ENCODE results near the gene ZDHHC18. TPM values are rescaled to one million over a fixed set of nuclear protein-coding genes. Genes with fewer than 3 reads are reported as not detected.
"Not testable (repeated sequence)": the region's sequence is repeated elsewhere in the genome, so short reads cannot be mapped to it uniquely, and the experiment has no call there.

Gene ZDHHC18
- total RNA-seq, 4 donors from 2014 or later, result 9.6 to 31.7 (median 20.8) TPM

- TF ChIP-seq POLR2A (IDR thresholded peaks at IDR 0.05; ENCODE audit: low read depth) (no peak), EP300 (IDR thresholded peaks at IDR 0.05) (no peak), POLR2AphosphoS5 (IDR thresholded peaks at IDR 0.05) (no peak)
- TF ChIP-seq, protein P1, sequence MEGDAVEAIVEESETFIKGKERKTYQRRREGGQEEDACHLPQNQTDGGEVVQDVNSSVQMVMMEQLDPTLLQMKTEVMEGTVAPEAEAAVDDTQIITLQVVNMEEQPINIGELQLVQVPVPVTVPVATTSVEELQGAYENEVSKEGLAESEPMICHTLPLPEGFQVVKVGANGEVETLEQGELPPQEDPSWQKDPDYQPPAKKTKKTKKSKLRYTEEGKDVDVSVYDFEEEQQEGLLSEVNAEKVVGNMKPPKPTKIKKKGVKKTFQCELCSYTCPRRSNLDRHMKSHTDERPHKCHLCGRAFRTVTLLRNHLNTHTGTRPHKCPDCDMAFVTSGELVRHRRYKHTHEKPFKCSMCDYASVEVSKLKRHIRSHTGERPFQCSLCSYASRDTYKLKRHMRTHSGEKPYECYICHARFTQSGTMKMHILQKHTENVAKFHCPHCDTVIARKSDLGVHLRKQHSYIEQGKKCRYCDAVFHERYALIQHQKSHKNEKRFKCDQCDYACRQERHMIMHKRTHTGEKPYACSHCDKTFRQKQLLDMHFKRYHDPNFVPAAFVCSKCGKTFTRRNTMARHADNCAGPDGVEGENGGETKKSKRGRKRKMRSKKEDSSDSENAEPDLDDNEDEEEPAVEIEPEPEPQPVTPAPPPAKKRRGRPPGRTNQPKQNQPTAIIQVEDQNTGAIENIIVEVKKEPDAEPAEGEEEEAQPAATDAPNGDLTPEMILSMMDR (IDR thresholded peaks at IDR 0.05), result no peak
- peaks cover 3 to 8% (median 6%) of the 10 kb centered on the region in 4 donors for H3K4me1 ChIP-seq
- no peak overlapping the region for H3K27ac ChIP-seq (replicated peaks in 1 of 4)
- intact Hi-C loops (cut with DNase I), result loop anchor here (5.0 kb wide), 1 partner anchor 63 kb away; no protein-coding TSS in a partner anchor
- H3K36me3 ChIP-seq, result peaks cover 6 to 37% (median 25%) of the 10 kb centered on the region in 4 donors
- H3K4me3 ChIP-seq, result no peak overlapping the region
- WGBS, result 75% methylated on average over 4 of the region's 4 CpGs
- H3K27me3 ChIP-seq, result no peaks in the 10 kb centered on the region
- no peak for DNase-seq (ENCODE audit: extremely low spot score)
- no peaks in the 10 kb centered on the region for H3K9me3 ChIP-seq
Measured at GRCh38 chr1:26874896-26875295, 48.4 kb downstream of the ZDHHC18 start.

- no peaks in the 10 kb centered on the region for H3K9me3 ChIP-seq
- no peak for TF ChIP-seq POLR2A (IDR thresholded peaks at IDR 0.05; ENCODE audit: low read depth)
- TF ChIP-seq, protein P1 (IDR thresholded peaks at IDR 0.05), result no peak
- no peak for TF ChIP-seq POLR2AphosphoS5 (IDR thresholded peaks at IDR 0.05)
- TF ChIP-seq EP300 (IDR thresholded peaks at IDR 0.05), result no peak
- H3K36me3 ChIP-seq, result peaks cover 28 to 61% (median 50%) of the 10 kb centered on the region in 4 donors
- intact Hi-C loops (cut with DNase I), result loop anchor here (5.0 kb wide), 1 partner anchor 65 kb away; no protein-coding TSS in a partner anchor
- H3K4me1 ChIP-seq, result peaks cover 3 to 8% (median 6%) of the 10 kb centered on the region in 4 donors
- DNase-seq (ENCODE audit: extremely low spot score), result no peak
- H3K27ac ChIP-seq (replicated peaks in 1 of 4), result no peak overlapping the region
- WGBS, result 83% methylated on average over 2 of the region's 2 CpGs
- H3K27me3 ChIP-seq, result no peaks in the 10 kb centered on the region
- H3K4me3 ChIP-seq, result no peak overlapping the region
Measured at GRCh38 chr1:26877326-26877725, 50.8 kb downstream of the ZDHHC18 start.

DNA sequence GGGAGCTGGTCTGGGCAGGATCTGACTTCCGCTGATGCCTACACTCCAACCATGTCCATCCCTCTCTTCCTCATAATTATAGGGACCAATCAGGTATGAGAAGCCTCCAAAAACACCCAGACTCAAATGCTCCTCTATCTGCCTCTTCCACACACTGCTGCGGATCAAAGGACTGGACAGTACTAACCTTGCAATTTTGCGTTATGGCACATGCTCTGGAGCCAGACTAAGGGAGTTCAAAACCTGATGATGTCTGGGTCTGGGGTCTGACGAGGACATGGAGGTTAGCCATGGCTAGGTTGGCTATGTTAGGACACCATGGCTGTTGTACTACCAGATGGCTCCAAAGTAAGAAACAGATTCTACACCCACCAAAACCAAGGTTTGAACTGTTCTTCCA, 53.3 kb downstream of the ZDHHC18 start:
- no peak overlapping the region for H3K27ac ChIP-seq (replicated peaks in 1 of 4)
- TF ChIP-seq POLR2A (IDR thresholded peaks at IDR 0.05; ENCODE audit: low read depth) (no peak), POLR2AphosphoS5 (IDR thresholded peaks at IDR 0.05) (no peak), EP300 (IDR thresholded peaks at IDR 0.05) (no peak)
- TF ChIP-seq, protein P1 (IDR thresholded peaks at IDR 0.05), result no peak
- 93% methylated on average over 4 of the region's 4 CpGs for WGBS
- DNase-seq (ENCODE audit: extremely low spot score), result no peak
- no peak overlapping the region for H3K4me3 ChIP-seq
- intact Hi-C loops (cut with DNase I), result loop anchor here (1.0 to 5.0 kb wide), 2 partner anchors 26 to 67 kb away; no protein-coding TSS in a partner anchor
- H3K4me1 ChIP-seq, result peaks cover 3 to 8% (median 6%) of the 10 kb centered on the region in 4 donors
- H3K36me3 ChIP-seq, result peaks cover 52 to 86% (median 74%) of the 10 kb centered on the region in 4 donors
- H3K9me3 ChIP-seq, result no peaks in the 10 kb centered on the region
- H3K27me3 ChIP-seq, result no peaks in the 10 kb centered on the region

GRCh38 chr1:26881611-26882010, 55.1 kb downstream of the ZDHHC18 start:
- intact Hi-C loops (cut with DNase I); H3K9me3 ChIP-seq; H3K4me3 ChIP-seq; DNase-seq (ENCODE audit: extremely low spot score); H3K4me1 ChIP-seq; H3K27ac ChIP-seq (replicated peaks in 1 of 4); H3K27me3 ChIP-seq: not testable (repeated sequence)
- H3K36me3 ChIP-seq, result peaks cover 70 to 94% (median 90%) of the 10 kb centered on the region in 4 donors
- WGBS, result 81% methylated on average over 6 of the region's 6 CpGs

DNA sequence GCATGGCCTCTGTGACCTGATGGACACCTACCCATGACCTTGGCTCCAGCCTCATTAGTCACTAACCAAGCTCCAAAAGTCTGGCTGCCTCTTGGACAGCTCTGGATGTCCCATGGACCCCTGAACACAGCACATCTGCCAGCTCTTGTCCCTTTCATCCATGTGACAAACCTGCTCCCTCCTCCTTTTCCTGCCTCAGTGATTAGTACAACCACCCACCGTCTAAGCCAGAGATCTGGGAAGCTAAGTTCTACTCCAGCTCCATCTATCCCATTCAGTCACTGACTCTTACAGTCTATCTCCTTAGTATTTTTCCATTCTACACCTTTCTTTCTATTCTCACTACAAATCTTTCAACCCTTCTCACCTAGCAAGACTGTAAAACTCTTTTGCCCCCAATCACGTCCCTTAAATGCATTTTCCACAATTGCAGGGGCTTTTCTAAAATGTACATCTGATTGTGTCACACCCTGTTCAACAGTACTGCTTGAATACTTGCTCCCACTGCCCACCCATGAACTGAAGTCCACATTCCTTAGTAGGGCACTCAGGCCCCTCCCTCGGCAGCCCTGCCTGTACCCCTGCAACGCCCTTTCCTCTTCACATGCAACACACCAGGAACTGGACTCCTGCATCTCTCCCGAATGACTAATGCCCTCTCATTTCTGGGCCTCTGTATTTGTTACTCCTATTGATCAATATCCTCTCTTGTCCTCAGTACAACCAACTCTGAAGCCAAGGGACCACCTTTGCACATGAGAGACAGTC, 56.4 kb downstream of the ZDHHC18 start:
- Histone ChIP-seq H3K4me1 (peaks cover 0 to 12% (median 4%) of the 10 kb centered on the region in 4 donors), H3K27ac (replicated peaks in 1 of 4) (no peak overlapping the region), H3K4me3 (no peak overlapping the region), H3K9me3 (no peaks in the 10 kb centered on the region), H3K36me3 (peaks cover 77 to 98% (median 98%) of the 10 kb centered on the region in 4 donors), H3K27me3 (no peaks in the 10 kb centered on the region)
- no peak for TF ChIP-seq POLR2AphosphoS5 (IDR thresholded peaks at IDR 0.05)
- no peak for TF ChIP-seq EP300 (IDR thresholded peaks at IDR 0.05)
- no peak for TF ChIP-seq POLR2A (IDR thresholded peaks at IDR 0.05; ENCODE audit: low read depth)
- TF ChIP-seq, protein P1 (IDR thresholded peaks at IDR 0.05), result no peak
- intact Hi-C loops (cut with DNase I), result no loop called here
- 84% methylated on average over 5 of the region's 5 CpGs for WGBS
- no peak for DNase-seq (ENCODE audit: extremely low spot score)
